Measurements from ENCODE around the gene FYTTD1. TPM values are rescaled to one million over a fixed set of nuclear protein-coding genes. Genes with fewer than 3 reads are reported as not detected.

FYTTD1 gene
- polyA plus RNA-seq, 1 donor from 2014 or later: 87.0 TPM

DNA sequence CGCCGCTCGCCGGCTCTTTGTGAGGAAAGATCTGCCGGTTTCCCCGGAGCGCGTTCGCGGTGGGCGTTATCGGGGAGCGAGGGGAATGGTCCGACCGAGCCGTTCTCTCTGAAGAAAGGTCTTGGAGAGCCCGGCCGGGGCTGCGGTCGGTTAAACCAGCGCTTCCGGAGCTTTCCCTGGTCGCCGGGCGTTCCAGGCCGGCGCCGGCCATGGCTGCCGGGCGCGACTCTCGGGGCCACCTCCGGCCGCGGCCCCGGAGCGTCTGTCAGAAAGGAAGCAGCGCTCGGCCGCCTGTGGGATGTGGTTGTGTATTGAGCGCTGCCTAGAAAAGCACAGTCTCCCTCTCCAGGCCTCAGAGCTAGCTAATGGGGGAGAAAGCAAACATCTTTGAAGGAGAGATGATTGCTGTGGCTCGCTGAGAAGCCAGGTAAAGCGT, 731 bp downstream of the FYTTD1 start:
- Histone ChIP-seq H3K9me2 (ENCODE audit: insufficient read depth, low read length) (no peaks in the 10 kb centered on the region), H3K36me3 (ENCODE audit: insufficient read depth, low read length) (no peaks in the 10 kb centered on the region), H3K4me2 (ENCODE audit: low read length) (peak overlapping the region; percentile 42), H3F3A (ENCODE audit: insufficient read depth, low read length, poor library complexity, severe bottlenecking) (peaks cover 7% of the 10 kb centered on the region), H3K27me3 (ENCODE audit: insufficient read depth, low read depth, low read length) (no peaks in the 10 kb centered on the region), H2AFZ (ENCODE audit: low read depth, low read length) (peak overlapping the region; percentile 69), H4K20me1 (ENCODE audit: insufficient read depth) (peaks cover 13% of the 10 kb centered on the region), H3K27ac (ENCODE audit: low read length) (peak overlapping the region; percentile 93), H3K79me2 (replicated peaks; ENCODE audit: insufficient read depth, low read length) (peaks cover 46% of the 10 kb centered on the region), H3K4me3 (ENCODE audit: low read length) (peak overlapping the region; percentile 95), H3K9me3 (ENCODE audit: low read length) (no peaks in the 10 kb centered on the region), H3K9ac (ENCODE audit: low read length) (peak overlapping the region; percentile 92)
- TF ChIP-seq RAD21 (conservative IDR thresholded peaks at IDR 0.05) (peak; percentile 9), TAF1 (IDR thresholded peaks at IDR 0.05; ENCODE audit: low read depth) (no peak)

- peaks cover 52% of the 10 kb centered on the region for H3K79me2 ChIP-seq (replicated peaks; ENCODE audit: insufficient read depth, low read length)
- no peaks in the 10 kb centered on the region for H3K9me3 ChIP-seq (ENCODE audit: low read length)
- TF ChIP-seq TAF1 (IDR thresholded peaks at IDR 0.05; ENCODE audit: low read depth) (peak; percentile 5), MXI1 (conservative IDR thresholded peaks at IDR 0.05; ENCODE audit: poor library complexity, severe bottlenecking) (peak; percentile 7), RAD21 (conservative IDR thresholded peaks at IDR 0.05) (no peak), POLR2AphosphoS5 (IDR thresholded peaks at IDR 0.05) (peak; percentile 15), EZH2 (IDR thresholded peaks at IDR 0.05; ENCODE audit: borderline replicate concordance, insufficient read depth, low read length, poor library complexity, severe bottlenecking) (no peak)
- TF ChIP-seq, protein P1, sequence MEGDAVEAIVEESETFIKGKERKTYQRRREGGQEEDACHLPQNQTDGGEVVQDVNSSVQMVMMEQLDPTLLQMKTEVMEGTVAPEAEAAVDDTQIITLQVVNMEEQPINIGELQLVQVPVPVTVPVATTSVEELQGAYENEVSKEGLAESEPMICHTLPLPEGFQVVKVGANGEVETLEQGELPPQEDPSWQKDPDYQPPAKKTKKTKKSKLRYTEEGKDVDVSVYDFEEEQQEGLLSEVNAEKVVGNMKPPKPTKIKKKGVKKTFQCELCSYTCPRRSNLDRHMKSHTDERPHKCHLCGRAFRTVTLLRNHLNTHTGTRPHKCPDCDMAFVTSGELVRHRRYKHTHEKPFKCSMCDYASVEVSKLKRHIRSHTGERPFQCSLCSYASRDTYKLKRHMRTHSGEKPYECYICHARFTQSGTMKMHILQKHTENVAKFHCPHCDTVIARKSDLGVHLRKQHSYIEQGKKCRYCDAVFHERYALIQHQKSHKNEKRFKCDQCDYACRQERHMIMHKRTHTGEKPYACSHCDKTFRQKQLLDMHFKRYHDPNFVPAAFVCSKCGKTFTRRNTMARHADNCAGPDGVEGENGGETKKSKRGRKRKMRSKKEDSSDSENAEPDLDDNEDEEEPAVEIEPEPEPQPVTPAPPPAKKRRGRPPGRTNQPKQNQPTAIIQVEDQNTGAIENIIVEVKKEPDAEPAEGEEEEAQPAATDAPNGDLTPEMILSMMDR (IDR thresholded peaks at IDR 0.05; ENCODE audit: poor library complexity, severe bottlenecking): no peak
- TF ChIP-seq, protein P2, sequence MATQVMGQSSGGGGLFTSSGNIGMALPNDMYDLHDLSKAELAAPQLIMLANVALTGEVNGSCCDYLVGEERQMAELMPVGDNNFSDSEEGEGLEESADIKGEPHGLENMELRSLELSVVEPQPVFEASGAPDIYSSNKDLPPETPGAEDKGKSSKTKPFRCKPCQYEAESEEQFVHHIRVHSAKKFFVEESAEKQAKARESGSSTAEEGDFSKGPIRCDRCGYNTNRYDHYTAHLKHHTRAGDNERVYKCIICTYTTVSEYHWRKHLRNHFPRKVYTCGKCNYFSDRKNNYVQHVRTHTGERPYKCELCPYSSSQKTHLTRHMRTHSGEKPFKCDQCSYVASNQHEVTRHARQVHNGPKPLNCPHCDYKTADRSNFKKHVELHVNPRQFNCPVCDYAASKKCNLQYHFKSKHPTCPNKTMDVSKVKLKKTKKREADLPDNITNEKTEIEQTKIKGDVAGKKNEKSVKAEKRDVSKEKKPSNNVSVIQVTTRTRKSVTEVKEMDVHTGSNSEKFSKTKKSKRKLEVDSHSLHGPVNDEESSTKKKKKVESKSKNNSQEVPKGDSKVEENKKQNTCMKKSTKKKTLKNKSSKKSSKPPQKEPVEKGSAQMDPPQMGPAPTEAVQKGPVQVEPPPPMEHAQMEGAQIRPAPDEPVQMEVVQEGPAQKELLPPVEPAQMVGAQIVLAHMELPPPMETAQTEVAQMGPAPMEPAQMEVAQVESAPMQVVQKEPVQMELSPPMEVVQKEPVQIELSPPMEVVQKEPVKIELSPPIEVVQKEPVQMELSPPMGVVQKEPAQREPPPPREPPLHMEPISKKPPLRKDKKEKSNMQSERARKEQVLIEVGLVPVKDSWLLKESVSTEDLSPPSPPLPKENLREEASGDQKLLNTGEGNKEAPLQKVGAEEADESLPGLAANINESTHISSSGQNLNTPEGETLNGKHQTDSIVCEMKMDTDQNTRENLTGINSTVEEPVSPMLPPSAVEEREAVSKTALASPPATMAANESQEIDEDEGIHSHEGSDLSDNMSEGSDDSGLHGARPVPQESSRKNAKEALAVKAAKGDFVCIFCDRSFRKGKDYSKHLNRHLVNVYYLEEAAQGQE (IDR thresholded peaks at IDR 0.05; ENCODE audit: borderline replicate concordance): peak; percentile 3
- H3K27ac ChIP-seq (ENCODE audit: low read length): peak overlapping the region; percentile 93
- no peaks in the 10 kb centered on the region for H3K9me2 ChIP-seq (ENCODE audit: insufficient read depth, low read length)
- peaks cover 7% of the 10 kb centered on the region for H3F3A ChIP-seq (ENCODE audit: insufficient read depth, low read length, poor library complexity, severe bottlenecking)
- H3K27me3 ChIP-seq (ENCODE audit: insufficient read depth, low read depth, low read length): no peaks in the 10 kb centered on the region
- H3K9ac ChIP-seq (ENCODE audit: low read length): peak overlapping the region; percentile 92
- H4K20me1 ChIP-seq (ENCODE audit: insufficient read depth): peaks cover 13% of the 10 kb centered on the region
- H2AFZ ChIP-seq (ENCODE audit: low read depth, low read length): no peak overlapping the region
- H3K4me3 ChIP-seq (ENCODE audit: low read length): peak overlapping the region; percentile 95
- no peaks in the 10 kb centered on the region for H3K36me3 ChIP-seq (ENCODE audit: insufficient read depth, low read length)
- H3K4me2 ChIP-seq (ENCODE audit: low read length): peak overlapping the region; percentile 42
Observed at GRCh38 chr3:197750858-197751737, 1.4 kb downstream of the FYTTD1 start.

Data from neural cell (in vitro differentiated cells).